ENCODE measurements around the gene MICAL3. TPM values are rescaled to one million over a fixed set of nuclear protein-coding genes. Genes with fewer than 3 reads are reported as not detected.

Gene MICAL3
- total RNA-seq, 1 donor from 2014 or later: 90.4 TPM

GRCh38 chr22:17982572-17983141 is 41.7 kb downstream of the MICAL3 start:
- ATAC-seq (no peak), DNase-seq (no peak)
- intact Hi-C loops (cut with micrococcal nuclease): no loop called here

- ATAC-seq (no peak), DNase-seq (no peak)
- intact Hi-C loops (cut with micrococcal nuclease): no loop called here
Observed at GRCh38 chr22:17981497-17981896, 42.9 kb downstream of the MICAL3 start.

- ATAC-seq (peak; percentile 66), DNase-seq (peak; percentile 56)
- intact Hi-C loops (cut with micrococcal nuclease): no loop called here
Observed at GRCh38 chr22:17980638-17981051, 43.7 kb downstream of the MICAL3 start.

GRCh38 chr22:17980015-17980590 is 44.3 kb downstream of the MICAL3 start:
- ATAC-seq (peak; percentile 10), DNase-seq (no peak)
- intact Hi-C loops (cut with micrococcal nuclease): no loop called here

GRCh38 chr22:17978027-17978426 is 46.3 kb downstream of the MICAL3 start:
- DNase-seq (no peak), ATAC-seq (no peak)
- intact Hi-C loops (cut with micrococcal nuclease): no loop called here

GRCh38 chr22:17977371-17977770 is 47.0 kb downstream of the MICAL3 start:
- intact Hi-C loops (cut with micrococcal nuclease): no loop called here
- ATAC-seq: no peak
- no peak for DNase-seq

- intact Hi-C loops (cut with micrococcal nuclease): no loop called here
- ATAC-seq (no peak), DNase-seq (no peak)
Observed at GRCh38 chr22:17976121-17976520, 48.2 kb downstream of the MICAL3 start.

- DNase-seq: no peak
- intact Hi-C loops (cut with micrococcal nuclease): no loop called here
- no peak for ATAC-seq
Observed at GRCh38 chr22:17974703-17975372, 49.5 kb downstream of the MICAL3 start.

GRCh38 chr22:17974087-17974486 is 50.3 kb downstream of the MICAL3 start:
- ATAC-seq: no peak
- intact Hi-C loops (cut with micrococcal nuclease): no loop called here
- no peak for DNase-seq

GRCh38 chr22:17973217-17973616 is 51.1 kb downstream of the MICAL3 start:
- ATAC-seq (no peak), DNase-seq (no peak)
- intact Hi-C loops (cut with micrococcal nuclease): no loop called here

- ATAC-seq (peak; percentile 36), DNase-seq (no peak)
- intact Hi-C loops (cut with micrococcal nuclease): no loop called here
Observed at GRCh38 chr22:17972385-17973191, 51.8 kb downstream of the MICAL3 start.

- no peak for ATAC-seq
- DNase-seq: no peak
- intact Hi-C loops (cut with micrococcal nuclease): no loop called here
Observed at GRCh38 chr22:17971711-17972110, 52.6 kb downstream of the MICAL3 start.

- peak; percentile 17 for ATAC-seq
- intact Hi-C loops (cut with micrococcal nuclease): no loop called here
Observed at GRCh38 chr22:17970201-17970708, 54.1 kb downstream of the MICAL3 start.

GRCh38 chr22:17969701-17970113 is 54.7 kb downstream of the MICAL3 start:
- ATAC-seq (peak; percentile 85), DNase-seq (peak; percentile 69)
- intact Hi-C loops (cut with micrococcal nuclease): no loop called here

More at GRCh38 chr22:17970201-17970708, 54.1 kb downstream of the MICAL3 start:
- no peak for DNase-seq

GRCh38 chr22:17968126-17968525 is 56.2 kb downstream of the MICAL3 start:
- DNase-seq (no peak), ATAC-seq (no peak)
- intact Hi-C loops (cut with micrococcal nuclease): no loop called here

- intact Hi-C loops (cut with micrococcal nuclease): no loop called here
- DNase-seq (no peak), ATAC-seq (no peak)
Observed at GRCh38 chr22:17966403-17966717, 58.0 kb downstream of the MICAL3 start.

GRCh38 chr22:17965538-17966402 is 58.6 kb downstream of the MICAL3 start:
- DNase-seq (no peak), ATAC-seq (no peak)
- intact Hi-C loops (cut with micrococcal nuclease): no loop called here

GRCh38 chr22:17964643-17965042 is 59.7 kb downstream of the MICAL3 start:
- DNase-seq (no peak), ATAC-seq (no peak)
- intact Hi-C loops (cut with micrococcal nuclease): no loop called here

- intact Hi-C loops (cut with micrococcal nuclease): no loop called here
- DNase-seq: no peak
- peak; percentile 51 for ATAC-seq
Observed at GRCh38 chr22:17964156-17964555, 60.2 kb downstream of the MICAL3 start.
